Measurements from ENCODE around the gene CHKB.
"Not testable (repeated sequence)": the region's sequence is repeated elsewhere in the genome, so short reads cannot be mapped to it uniquely, and the experiment has no call there.

The CHKB gene

GRCh38 chr22:50535113-50535512 is 47.5 kb downstream of the CHKB start:
- Histone ChIP-seq H3K4me1 (ENCODE audit: insufficient read depth, insufficient read length) (no peaks in the 10 kb centered on the region), H3K9ac (ENCODE audit: insufficient read length, low read depth) (no peak overlapping the region)
- TF ChIP-seq YY1 (IDR thresholded peaks at IDR 0.05; ENCODE audit: insufficient read depth, insufficient read length) (no peak), SUZ12 (IDR thresholded peaks at IDR 0.05; ENCODE audit: extremely low read depth, insufficient read depth, insufficient read length) (no peak), ZNF274 (IDR thresholded peaks at IDR 0.05; ENCODE audit: low read depth, low read length) (no peak)

GRCh38 chr22:50533856-50534711 is 48.6 kb downstream of the CHKB start:
- H3K9ac ChIP-seq (ENCODE audit: insufficient read length, low read depth); H3K4me1 ChIP-seq (ENCODE audit: insufficient read depth, insufficient read length): not testable (repeated sequence)

More at GRCh38 chr22:50535113-50535512, 47.5 kb downstream of the CHKB start:
- H3K27me3 ChIP-seq (ENCODE audit: insufficient read depth, insufficient read length) = no peaks in the 10 kb centered on the region
- no peak for DNase-seq (ENCODE audit: low read depth, low spot score)
- H3K9me3 ChIP-seq (ENCODE audit: insufficient read depth, low read length) = no peaks in the 10 kb centered on the region
- no peaks in the 10 kb centered on the region for H3K36me3 ChIP-seq (ENCODE audit: insufficient read depth, insufficient read length, low read length)
- no peak overlapping the region for H3K4me3 ChIP-seq (ENCODE audit: insufficient read length, low read depth)

GRCh38 chr22:50532824-50533796 is 49.5 kb downstream of the CHKB start:
- DNase-seq (ENCODE audit: low read depth, low spot score) = no peak
- Histone ChIP-seq H3K9me3 (ENCODE audit: insufficient read depth, low read length) (no peaks in the 10 kb centered on the region), H3K9ac (ENCODE audit: insufficient read length, low read depth) (peak overlapping the region; percentile 86), H3K27me3 (ENCODE audit: insufficient read depth, insufficient read length) (no peaks in the 10 kb centered on the region), H3K36me3 (ENCODE audit: insufficient read depth, insufficient read length, low read length) (no peaks in the 10 kb centered on the region), H3K4me1 (ENCODE audit: insufficient read depth, insufficient read length) (no peaks in the 10 kb centered on the region), H3K4me3 (ENCODE audit: insufficient read length, low read depth) (no peak overlapping the region)
- TF ChIP-seq ZNF274 (IDR thresholded peaks at IDR 0.05; ENCODE audit: low read depth, low read length) = no peak
- TF ChIP-seq SUZ12 (IDR thresholded peaks at IDR 0.05; ENCODE audit: extremely low read depth, insufficient read depth, insufficient read length) = no peak
- TF ChIP-seq YY1 (IDR thresholded peaks at IDR 0.05; ENCODE audit: insufficient read depth, insufficient read length) = no peak

More at GRCh38 chr22:50533856-50534711, 48.6 kb downstream of the CHKB start:
- not testable (repeated sequence) for H3K27me3 ChIP-seq (ENCODE audit: insufficient read depth, insufficient read length); DNase-seq (ENCODE audit: low read depth, low spot score); H3K9me3 ChIP-seq (ENCODE audit: insufficient read depth, low read length); H3K36me3 ChIP-seq (ENCODE audit: insufficient read depth, insufficient read length, low read length); H3K4me3 ChIP-seq (ENCODE audit: insufficient read length, low read depth)

GRCh38 chr22:50531962-50532674 is 50.5 kb downstream of the CHKB start:
- Histone ChIP-seq H3K4me1 (ENCODE audit: insufficient read depth, insufficient read length) (peaks cover 4% of the 10 kb centered on the region), H3K9ac (ENCODE audit: insufficient read length, low read depth) (peak overlapping the region; percentile 86), H3K27me3 (ENCODE audit: insufficient read depth, insufficient read length) (no peaks in the 10 kb centered on the region), H3K36me3 (ENCODE audit: insufficient read depth, insufficient read length, low read length) (no peaks in the 10 kb centered on the region), H3K9me3 (ENCODE audit: insufficient read depth, low read length) (no peaks in the 10 kb centered on the region), H3K4me3 (ENCODE audit: insufficient read length, low read depth) (peak overlapping the region; percentile 49)
- DNase-seq (ENCODE audit: low read depth, low spot score) = no peak
- TF ChIP-seq SUZ12 (IDR thresholded peaks at IDR 0.05; ENCODE audit: extremely low read depth, insufficient read depth, insufficient read length) (no peak), ZNF274 (IDR thresholded peaks at IDR 0.05; ENCODE audit: low read depth, low read length) (no peak), YY1 (IDR thresholded peaks at IDR 0.05; ENCODE audit: insufficient read depth, insufficient read length) (no peak)

- Histone ChIP-seq H3K36me3 (ENCODE audit: insufficient read depth, insufficient read length, low read length) (no peaks in the 10 kb centered on the region), H3K27me3 (ENCODE audit: insufficient read depth, insufficient read length) (no peaks in the 10 kb centered on the region), H3K4me3 (ENCODE audit: insufficient read length, low read depth) (peak overlapping the region; percentile 49), H3K4me1 (ENCODE audit: insufficient read depth, insufficient read length) (peaks cover 4% of the 10 kb centered on the region), H3K9ac (ENCODE audit: insufficient read length, low read depth) (peak overlapping the region; percentile 86), H3K9me3 (ENCODE audit: insufficient read depth, low read length) (no peaks in the 10 kb centered on the region)
- TF ChIP-seq YY1 (IDR thresholded peaks at IDR 0.05; ENCODE audit: insufficient read depth, insufficient read length) (no peak), ZNF274 (IDR thresholded peaks at IDR 0.05; ENCODE audit: low read depth, low read length) (no peak), SUZ12 (IDR thresholded peaks at IDR 0.05; ENCODE audit: extremely low read depth, insufficient read depth, insufficient read length) (no peak)
- no peak for DNase-seq (ENCODE audit: low read depth, low spot score)
Observed at GRCh38 chr22:50531546-50531961, 51.1 kb downstream of the CHKB start.

DNA sequence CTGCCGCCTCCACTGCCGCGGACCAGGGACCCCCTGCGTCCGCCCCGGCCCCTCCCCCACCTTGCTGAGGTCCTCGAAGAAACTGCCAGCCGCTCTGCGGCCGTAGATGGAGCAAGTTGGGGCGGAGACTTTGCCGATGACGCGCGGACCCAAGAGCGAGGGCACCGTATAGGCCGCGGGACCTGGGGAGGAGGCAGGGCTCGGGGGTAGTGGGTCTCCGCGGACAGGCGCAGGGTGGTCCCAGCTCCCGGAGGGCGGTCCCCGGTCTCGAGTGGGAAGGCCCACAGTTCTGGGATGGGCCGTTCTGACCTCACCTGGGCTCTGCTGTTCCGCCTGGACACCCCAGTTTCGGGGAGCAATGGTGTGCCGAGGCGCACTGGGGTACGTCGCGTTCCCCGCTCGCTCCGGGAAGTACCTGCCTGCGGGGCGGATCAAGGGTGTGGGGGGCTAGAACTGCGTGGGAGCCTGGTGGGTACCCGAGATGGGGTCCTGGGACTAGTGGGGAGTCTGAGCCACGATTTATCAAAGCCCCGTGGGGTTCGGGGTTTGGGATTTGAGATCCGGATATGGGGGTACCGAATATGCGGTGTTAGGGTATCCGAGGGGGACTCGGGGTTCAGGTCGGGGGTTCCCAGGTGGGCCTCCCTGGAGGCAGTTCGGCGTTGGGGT is 51.6 kb downstream of the CHKB start:
- no peak for DNase-seq (ENCODE audit: low read depth, low spot score)
- H3K27me3 ChIP-seq (ENCODE audit: insufficient read depth, insufficient read length) = no peaks in the 10 kb centered on the region
- H3K36me3 ChIP-seq (ENCODE audit: insufficient read depth, insufficient read length, low read length) = no peaks in the 10 kb centered on the region
- H3K4me3 ChIP-seq (ENCODE audit: insufficient read length, low read depth) = peak overlapping the region; percentile 49
- TF ChIP-seq YY1 (IDR thresholded peaks at IDR 0.05; ENCODE audit: insufficient read depth, insufficient read length) = no peak
- no peak for TF ChIP-seq ZNF274 (IDR thresholded peaks at IDR 0.05; ENCODE audit: low read depth, low read length)
- TF ChIP-seq SUZ12 (IDR thresholded peaks at IDR 0.05; ENCODE audit: extremely low read depth, insufficient read depth, insufficient read length) = no peak
- H3K4me1 ChIP-seq (ENCODE audit: insufficient read depth, insufficient read length) = peaks cover 4% of the 10 kb centered on the region
- H3K9ac ChIP-seq (ENCODE audit: insufficient read length, low read depth) = peak overlapping the region; percentile 86
- no peaks in the 10 kb centered on the region for H3K9me3 ChIP-seq (ENCODE audit: insufficient read depth, low read length)
